Measurements from ENCODE around the gene LRRC28. TPM values are rescaled to one million over a fixed set of nuclear protein-coding genes. Genes with fewer than 3 reads are reported as not detected.

Gene LRRC28
- total RNA-seq, 4 donors from 2014 or later = 15.7 to 39.9 (median 24.7) TPM

DNA sequence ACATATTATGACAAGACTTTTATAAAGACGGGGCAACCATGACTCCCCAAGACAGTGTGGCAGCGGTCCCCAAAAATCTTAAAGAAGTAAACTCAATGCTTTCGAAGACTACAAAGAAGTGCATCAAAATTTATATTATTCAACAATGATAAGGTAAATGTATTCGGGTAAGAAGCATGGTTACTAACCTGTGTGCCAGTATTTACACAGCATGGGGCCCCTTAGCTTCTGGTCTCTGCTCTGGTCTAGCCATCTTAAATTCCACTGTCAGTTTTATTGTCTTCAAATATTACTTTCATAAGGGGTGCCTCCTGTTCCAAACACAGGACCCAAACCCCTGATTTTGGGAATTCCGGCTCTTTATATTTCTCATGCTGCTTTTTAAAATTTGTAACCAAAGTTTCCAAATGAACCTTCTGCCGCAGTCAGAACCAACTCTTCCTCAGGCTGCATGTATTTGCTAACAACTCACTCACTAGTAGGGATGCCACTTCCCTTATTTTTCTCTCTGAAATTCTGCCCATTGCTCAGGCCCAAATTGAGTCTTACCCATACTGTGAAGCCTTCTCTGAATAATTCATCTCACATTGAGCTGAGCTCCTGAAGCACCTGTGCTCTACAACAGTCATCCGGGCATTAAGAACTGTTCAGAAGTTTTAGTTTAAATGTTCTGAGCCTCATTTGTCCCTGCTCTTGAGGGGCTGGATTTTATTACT, 3.1 kb upstream of the LRRC28 start:
- Histone ChIP-seq H3K27ac (replicated peaks in 1 of 4) (peak overlapping the region in 2 of 4 donors; percentile 92 to 95), H3K27me3 (no peaks in the 10 kb centered on the region), H3K36me3 (peaks cover 0 to 9% (median 4%) of the 10 kb centered on the region in 4 donors), H3K4me1 (peaks cover 20 to 54% (median 42%) of the 10 kb centered on the region in 4 donors), H3K9me3 (no peaks in the 10 kb centered on the region), H3K4me3 (peak overlapping the region; percentile 78 to 90 (median 84))
- 71% methylated on average over 7 of the region's 7 CpGs for WGBS
- TF ChIP-seq, protein P1, sequence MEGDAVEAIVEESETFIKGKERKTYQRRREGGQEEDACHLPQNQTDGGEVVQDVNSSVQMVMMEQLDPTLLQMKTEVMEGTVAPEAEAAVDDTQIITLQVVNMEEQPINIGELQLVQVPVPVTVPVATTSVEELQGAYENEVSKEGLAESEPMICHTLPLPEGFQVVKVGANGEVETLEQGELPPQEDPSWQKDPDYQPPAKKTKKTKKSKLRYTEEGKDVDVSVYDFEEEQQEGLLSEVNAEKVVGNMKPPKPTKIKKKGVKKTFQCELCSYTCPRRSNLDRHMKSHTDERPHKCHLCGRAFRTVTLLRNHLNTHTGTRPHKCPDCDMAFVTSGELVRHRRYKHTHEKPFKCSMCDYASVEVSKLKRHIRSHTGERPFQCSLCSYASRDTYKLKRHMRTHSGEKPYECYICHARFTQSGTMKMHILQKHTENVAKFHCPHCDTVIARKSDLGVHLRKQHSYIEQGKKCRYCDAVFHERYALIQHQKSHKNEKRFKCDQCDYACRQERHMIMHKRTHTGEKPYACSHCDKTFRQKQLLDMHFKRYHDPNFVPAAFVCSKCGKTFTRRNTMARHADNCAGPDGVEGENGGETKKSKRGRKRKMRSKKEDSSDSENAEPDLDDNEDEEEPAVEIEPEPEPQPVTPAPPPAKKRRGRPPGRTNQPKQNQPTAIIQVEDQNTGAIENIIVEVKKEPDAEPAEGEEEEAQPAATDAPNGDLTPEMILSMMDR (IDR thresholded peaks at IDR 0.05) = no peak
- TF ChIP-seq POLR2AphosphoS5 (IDR thresholded peaks at IDR 0.05) = no peak
- no peak for TF ChIP-seq POLR2A (IDR thresholded peaks at IDR 0.05; ENCODE audit: low read depth)
- TF ChIP-seq EP300 (IDR thresholded peaks at IDR 0.05) = no peak
- DNase-seq (ENCODE audit: extremely low spot score) = no peak
- intact Hi-C loops (cut with DNase I) = no loop called here

DNA sequence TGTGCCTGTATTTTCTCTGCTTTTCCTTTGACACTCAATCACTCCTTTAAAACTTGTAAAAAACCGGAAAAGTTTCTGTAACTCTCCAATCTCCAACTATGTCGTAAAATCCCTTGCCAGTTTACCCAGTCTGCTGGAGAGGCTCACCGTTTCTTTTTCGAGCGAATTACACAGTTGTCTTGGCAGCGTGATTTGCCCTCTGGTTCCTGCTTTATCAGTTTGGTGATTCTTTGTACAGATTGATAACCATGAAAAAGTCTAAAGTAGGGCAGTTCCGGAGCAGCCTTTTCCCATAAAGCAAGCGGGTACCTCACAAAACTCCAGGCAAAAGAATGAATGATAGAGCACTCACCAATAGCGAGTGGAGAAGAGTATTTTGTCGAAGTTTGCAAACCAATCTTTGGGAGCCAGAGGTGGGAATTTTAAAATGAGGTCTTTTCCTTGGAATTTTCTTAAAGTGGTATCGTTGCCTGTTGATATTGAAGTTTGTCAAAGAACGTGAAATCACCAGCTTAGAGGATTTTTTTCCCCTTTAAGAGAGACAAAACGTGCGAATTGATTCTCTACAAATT, 1.9 kb upstream of the LRRC28 start, which contains the start of gene TTC23:
TSS of gene TTC23 (minus strand) at position 312 of the 572 bp plus-strand sequence. CDS start 20,869 bp downstream, outside the sequence.
- peak within 1 kb of the TSS; percentile 85 to 95 (median 92) for H3K27ac ChIP-seq (replicated peaks in 1 of 4)
- H3K9me3 ChIP-seq = no peaks in the 10 kb centered on the region
- 8% methylated on average over 14 of the region's 14 CpGs for WGBS
- peaks cover 20 to 56% (median 46%) of the 10 kb centered on the region in 4 donors for H3K4me1 ChIP-seq
- peaks cover 0 to 9% (median 4%) of the 10 kb centered on the region in 4 donors for H3K36me3 ChIP-seq
- peak within 1 kb of the TSS; percentile 78 to 90 (median 84) for H3K4me3 ChIP-seq
- H3K27me3 ChIP-seq = no peaks in the 10 kb centered on the region
- no peak for DNase-seq (ENCODE audit: extremely low spot score)
- intact Hi-C loops (cut with DNase I) = no loop called here
- TF ChIP-seq POLR2AphosphoS5 (IDR thresholded peaks at IDR 0.05) = peak; percentile 76 to 84
- no peak for TF ChIP-seq POLR2A (IDR thresholded peaks at IDR 0.05; ENCODE audit: low read depth)
- TF ChIP-seq, protein P1 (IDR thresholded peaks at IDR 0.05) = no peak
- no peak for TF ChIP-seq EP300 (IDR thresholded peaks at IDR 0.05)

DNA sequence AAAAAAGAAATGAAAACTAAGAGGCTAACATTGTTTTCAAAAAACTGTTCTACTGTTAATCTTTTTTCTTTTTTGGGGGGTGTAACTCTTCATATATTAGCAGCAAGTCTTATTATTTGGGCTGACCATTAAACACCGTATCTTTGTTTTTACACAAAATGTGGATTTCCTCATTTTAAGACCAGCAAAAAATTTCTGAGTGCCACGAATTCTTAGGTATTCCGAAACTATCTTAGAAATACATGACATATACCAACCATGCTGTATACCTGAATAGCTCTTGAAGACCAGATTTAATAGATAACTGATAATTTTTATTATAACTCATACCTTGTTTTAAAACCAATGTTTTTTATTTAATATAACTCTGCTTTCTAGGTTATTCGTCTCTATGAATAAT, 1.3 kb upstream of the LRRC28 start:
- H3K27ac ChIP-seq (replicated peaks in 1 of 4) = peak overlapping the region; percentile 85 to 95 (median 92)
- intact Hi-C loops (cut with DNase I) = loop anchor here (5.0 kb wide), 1 partner anchor 48 kb away; no protein-coding TSS in a partner anchor

DNA sequence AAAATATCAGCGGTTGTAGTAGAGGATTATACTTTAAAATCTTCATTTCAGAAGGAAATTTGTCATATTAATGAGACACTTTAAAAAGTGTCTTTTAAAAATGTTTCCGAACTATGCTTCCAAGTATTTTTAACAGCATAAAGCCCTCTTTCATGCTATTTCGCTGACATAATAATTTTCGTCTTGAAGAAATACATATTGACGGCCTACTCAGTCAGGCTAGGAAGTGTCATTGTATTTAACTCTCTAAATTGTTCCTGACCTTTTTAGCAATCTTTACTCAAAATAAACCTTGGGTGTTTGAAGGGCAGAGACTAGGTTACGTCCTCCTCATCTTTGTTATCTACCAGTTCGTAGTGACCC, 806 bp upstream of the LRRC28 start:
- TF ChIP-seq, protein P1 (IDR thresholded peaks at IDR 0.05) = no peak
- no peak for TF ChIP-seq POLR2AphosphoS5 (IDR thresholded peaks at IDR 0.05)
- TF ChIP-seq EP300 (IDR thresholded peaks at IDR 0.05) = no peak
- no peak for TF ChIP-seq POLR2A (IDR thresholded peaks at IDR 0.05; ENCODE audit: low read depth)
- Histone ChIP-seq H3K9me3 (no peaks in the 10 kb centered on the region), H3K4me3 (peak overlapping the region; percentile 78 to 90 (median 84)), H3K4me1 (peaks cover 20 to 56% (median 46%) of the 10 kb centered on the region in 4 donors), H3K27ac (replicated peaks in 1 of 4) (peak overlapping the region; percentile 85 to 95 (median 92)), H3K27me3 (no peaks in the 10 kb centered on the region), H3K36me3 (no peaks in the 10 kb centered on the region)
- WGBS = 19% methylated on average over 7 of the region's 7 CpGs
- intact Hi-C loops (cut with DNase I) = loop anchor here (5.0 kb wide), 1 partner anchor 48 kb away; no protein-coding TSS in a partner anchor
- no peak for DNase-seq (ENCODE audit: extremely low spot score)

More for the DNA sequence above, 1.3 kb upstream of the LRRC28 start:
- WGBS = 34% methylated on average over 4 of the region's 4 CpGs
- H3K36me3 ChIP-seq = peaks cover 0 to 4% (median 1%) of the 10 kb centered on the region in 4 donors
- DNase-seq (ENCODE audit: extremely low spot score) = no peak
- TF ChIP-seq POLR2A (IDR thresholded peaks at IDR 0.05; ENCODE audit: low read depth) (no peak), POLR2AphosphoS5 (IDR thresholded peaks at IDR 0.05) (no peak), EP300 (IDR thresholded peaks at IDR 0.05) (no peak)
- TF ChIP-seq, protein P1 (IDR thresholded peaks at IDR 0.05) = no peak
- no peaks in the 10 kb centered on the region for H3K27me3 ChIP-seq
- H3K9me3 ChIP-seq = no peaks in the 10 kb centered on the region
- peak overlapping the region; percentile 78 to 90 (median 84) for H3K4me3 ChIP-seq
- peaks cover 20 to 56% (median 46%) of the 10 kb centered on the region in 4 donors for H3K4me1 ChIP-seq

All from esophagus muscularis mucosa (tissue), 4 donors.